ENCODE results near the gene ST8SIA1.

DNA sequence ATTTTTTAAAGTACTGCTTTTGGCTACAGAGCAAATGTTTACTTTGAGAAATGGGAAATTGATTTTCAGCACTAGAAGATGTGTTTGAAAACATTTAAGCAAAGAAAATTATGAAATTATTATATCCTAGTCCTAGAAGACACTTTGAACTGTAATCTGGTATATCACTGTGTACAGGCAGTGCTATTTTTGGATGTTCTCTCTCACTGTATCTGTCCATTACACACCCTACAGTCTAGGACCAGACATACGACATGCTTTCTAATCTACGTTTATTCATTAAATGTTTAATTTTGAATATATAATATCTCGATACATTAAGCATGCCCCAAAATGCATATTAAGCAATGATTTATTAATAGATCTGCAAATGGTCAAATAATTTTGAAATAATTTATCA lies 82.5 kb downstream of the ST8SIA1 start:
- TF ChIP-seq, protein P1, sequence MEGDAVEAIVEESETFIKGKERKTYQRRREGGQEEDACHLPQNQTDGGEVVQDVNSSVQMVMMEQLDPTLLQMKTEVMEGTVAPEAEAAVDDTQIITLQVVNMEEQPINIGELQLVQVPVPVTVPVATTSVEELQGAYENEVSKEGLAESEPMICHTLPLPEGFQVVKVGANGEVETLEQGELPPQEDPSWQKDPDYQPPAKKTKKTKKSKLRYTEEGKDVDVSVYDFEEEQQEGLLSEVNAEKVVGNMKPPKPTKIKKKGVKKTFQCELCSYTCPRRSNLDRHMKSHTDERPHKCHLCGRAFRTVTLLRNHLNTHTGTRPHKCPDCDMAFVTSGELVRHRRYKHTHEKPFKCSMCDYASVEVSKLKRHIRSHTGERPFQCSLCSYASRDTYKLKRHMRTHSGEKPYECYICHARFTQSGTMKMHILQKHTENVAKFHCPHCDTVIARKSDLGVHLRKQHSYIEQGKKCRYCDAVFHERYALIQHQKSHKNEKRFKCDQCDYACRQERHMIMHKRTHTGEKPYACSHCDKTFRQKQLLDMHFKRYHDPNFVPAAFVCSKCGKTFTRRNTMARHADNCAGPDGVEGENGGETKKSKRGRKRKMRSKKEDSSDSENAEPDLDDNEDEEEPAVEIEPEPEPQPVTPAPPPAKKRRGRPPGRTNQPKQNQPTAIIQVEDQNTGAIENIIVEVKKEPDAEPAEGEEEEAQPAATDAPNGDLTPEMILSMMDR (conservative IDR thresholded peaks at IDR 0.05; ENCODE audit: low read length) = no peak
- TF ChIP-seq EZH2phosphoT487 (IDR thresholded peaks at IDR 0.05; ENCODE audit: borderline replicate concordance, low read depth, low read length) = no peak
